Measurements from ENCODE around the gene DAB1. TPM values are rescaled to one million over a fixed set of nuclear protein-coding genes. Genes with fewer than 3 reads are reported as not detected.

The DAB1 gene
- total and polyA plus RNA-seq, 12 donors, result 0.04 to 2.1 (median 0.59) TPM; not detected in 2

GRCh38 chr1:57124768-57125446 lies 299.0 kb downstream of the DAB1 start:
- H3K27ac ChIP-seq, result no peak overlapping the region
- TF ChIP-seq, protein P1, sequence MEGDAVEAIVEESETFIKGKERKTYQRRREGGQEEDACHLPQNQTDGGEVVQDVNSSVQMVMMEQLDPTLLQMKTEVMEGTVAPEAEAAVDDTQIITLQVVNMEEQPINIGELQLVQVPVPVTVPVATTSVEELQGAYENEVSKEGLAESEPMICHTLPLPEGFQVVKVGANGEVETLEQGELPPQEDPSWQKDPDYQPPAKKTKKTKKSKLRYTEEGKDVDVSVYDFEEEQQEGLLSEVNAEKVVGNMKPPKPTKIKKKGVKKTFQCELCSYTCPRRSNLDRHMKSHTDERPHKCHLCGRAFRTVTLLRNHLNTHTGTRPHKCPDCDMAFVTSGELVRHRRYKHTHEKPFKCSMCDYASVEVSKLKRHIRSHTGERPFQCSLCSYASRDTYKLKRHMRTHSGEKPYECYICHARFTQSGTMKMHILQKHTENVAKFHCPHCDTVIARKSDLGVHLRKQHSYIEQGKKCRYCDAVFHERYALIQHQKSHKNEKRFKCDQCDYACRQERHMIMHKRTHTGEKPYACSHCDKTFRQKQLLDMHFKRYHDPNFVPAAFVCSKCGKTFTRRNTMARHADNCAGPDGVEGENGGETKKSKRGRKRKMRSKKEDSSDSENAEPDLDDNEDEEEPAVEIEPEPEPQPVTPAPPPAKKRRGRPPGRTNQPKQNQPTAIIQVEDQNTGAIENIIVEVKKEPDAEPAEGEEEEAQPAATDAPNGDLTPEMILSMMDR (IDR thresholded peaks at IDR 0.05), result no peak
- no peaks in the 10 kb centered on the region for H3K27me3 ChIP-seq
- 79 to 89% (median 85%) methylated on average over 5 of the region's 5 CpGs for WGBS, 4 donors
- intact Hi-C loops (cut with DNase I), result no loop called here
- H3K9me3 ChIP-seq (replicated peaks in 1 of 3), result no peaks in the 10 kb centered on the region
- H3K4me3 ChIP-seq, result no peak overlapping the region
- H3K36me3 ChIP-seq (replicated peaks in 1 of 2), result no peaks in the 10 kb centered on the region
- DNase-seq, result no peak
- H3K4me1 ChIP-seq (replicated peaks in 1 of 2), result no peaks in the 10 kb centered on the region

DNA sequence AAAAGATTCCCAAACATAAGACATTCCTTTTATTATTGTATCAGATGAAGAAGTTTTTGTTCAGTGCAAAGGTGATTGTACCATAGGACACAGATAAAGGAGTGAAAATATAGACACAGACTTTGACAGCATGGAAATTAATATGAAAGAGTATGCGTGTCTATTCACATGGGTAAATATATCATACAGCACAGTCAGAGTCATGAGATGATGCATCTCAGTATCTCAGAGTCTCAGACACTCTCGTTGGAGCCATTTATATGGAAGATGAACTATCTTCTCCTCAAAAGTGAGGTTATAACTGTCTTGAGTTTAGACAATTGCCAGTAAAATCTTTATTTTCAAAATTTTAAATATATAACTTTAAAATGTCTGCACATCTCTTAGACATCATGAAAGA lies 299.7 kb downstream of the DAB1 start:
- Histone ChIP-seq H3K27me3 (no peaks in the 10 kb centered on the region), H3K9me3 (replicated peaks in 1 of 3) (no peaks in the 10 kb centered on the region), H3K36me3 (replicated peaks in 1 of 2) (no peaks in the 10 kb centered on the region), H3K4me1 (replicated peaks in 1 of 2) (no peaks in the 10 kb centered on the region), H3K4me3 (no peak overlapping the region), H3K27ac (no peak overlapping the region)
- TF ChIP-seq POLR2A (IDR thresholded peaks at IDR 0.05), result no peak
- TF ChIP-seq, protein P1 (IDR thresholded peaks at IDR 0.05), result no peak
- no peak for DNase-seq
- 51 to 77% (median 68%) methylated on average over 2 of the region's 2 CpGs for WGBS, 4 donors
- intact Hi-C loops (cut with DNase I), result no loop called here

- no peaks in the 10 kb centered on the region for H3K9me3 ChIP-seq (replicated peaks in 1 of 3)
- no peak overlapping the region for H3K4me3 ChIP-seq
- no peaks in the 10 kb centered on the region for H3K4me1 ChIP-seq (replicated peaks in 1 of 2)
- 58 to 72% (median 67%) methylated on average over 2 of the region's 2 CpGs for WGBS, 4 donors
- TF ChIP-seq POLR2A (IDR thresholded peaks at IDR 0.05), result no peak
- TF ChIP-seq, protein P1 (IDR thresholded peaks at IDR 0.05), result no peak
- no peaks in the 10 kb centered on the region for H3K27me3 ChIP-seq
- no peak overlapping the region for H3K27ac ChIP-seq
- intact Hi-C loops (cut with DNase I), result no loop called here
- DNase-seq, result no peak
- no peaks in the 10 kb centered on the region for H3K36me3 ChIP-seq (replicated peaks in 1 of 2)
Observed at GRCh38 chr1:57122031-57122430, 301.8 kb downstream of the DAB1 start.

- no peaks in the 10 kb centered on the region for H3K27me3 ChIP-seq
- H3K27ac ChIP-seq, result no peak overlapping the region
- H3K4me1 ChIP-seq (replicated peaks in 1 of 2), result no peaks in the 10 kb centered on the region
- DNase-seq, result no peak
- WGBS, 4 donors, result 47 to 67% (median 54%) methylated on average over 4 of the region's 4 CpGs
- H3K9me3 ChIP-seq (replicated peaks in 1 of 3), result no peaks in the 10 kb centered on the region
- intact Hi-C loops (cut with DNase I), result no loop called here
- TF ChIP-seq POLR2A (IDR thresholded peaks at IDR 0.05), result no peak
- TF ChIP-seq, protein P1 (IDR thresholded peaks at IDR 0.05), result no peak
- H3K4me3 ChIP-seq, result no peak overlapping the region
- H3K36me3 ChIP-seq (replicated peaks in 1 of 2), result no peaks in the 10 kb centered on the region
Observed at GRCh38 chr1:57118948-57119603, 304.8 kb downstream of the DAB1 start.
